Panc1 (cell line): ENCODE measurements around the gene SUGCT. TPM values are rescaled to one million over a fixed set of nuclear protein-coding genes. Genes with fewer than 3 reads are reported as not detected.

Source experiments
- ATAC-seq: fragments of 200-7000 bp; cut with Tn5 transposase; 2 replicates; pipeline ENCODE4 v1.9.1; 2020; ENCODE audit warnings: mild to moderate bottlenecking, moderate library complexity
- BruUV-seq: library from RNA; stranded (reverse); fragments of 400-500 nt; replicated peaks from 2 replicates; lab custom pipeline; 2021; lab: Mats Ljungman, UMichigan
- CTCF ChIA-PET: fragments of 300-600 bp; sonication (Branson Sonifier 250); formaldehyde crosslinking; loops from one replicate; lab custom pipeline; 2022; ENCODE audit warnings: antibody characterized with exemption; lab: Charles Lee
- POLR2A ChIA-PET: fragments of 300-600 bp; sonication (Branson Sonifier 250); formaldehyde crosslinking; loops from one replicate; lab custom pipeline; 2022; ENCODE audit warnings: antibody characterized with exemption; lab: Charles Lee
- DNase-seq: peaks from one replicate; pipeline ENCODE4 v3.0.0-alpha.2; 2010; ENCODE audit warnings: low read depth, low spot score
- H3K27ac ChIP-seq: 2 replicates; pipeline ENCODE4 v1.5.1; 2011; ENCODE audit warnings: mild to moderate bottlenecking, low read length, inconsistent platforms
- H3K27me3 ChIP-seq: fragments of 200-500 bp; sonication (Bioruptor generic); 2 replicates; pipeline ENCODE4 v1.6.0; 2014; ENCODE audit warnings: low read length, inconsistent platforms; ENCODE audit not compliant: control insufficient read depth, insufficient read depth
- H3K36me3 ChIP-seq: fragments of 200-500 bp; sonication (Bioruptor generic); 2 replicates; pipeline ENCODE4 v1.5.1; 2014; ENCODE audit warnings: inconsistent platforms, mild to moderate bottlenecking, low read length, moderate library complexity; ENCODE audit not compliant: control insufficient read depth, insufficient read depth
- H3K4me1 ChIP-seq: 2 replicates; pipeline ENCODE4 v1.5.1; 2011; ENCODE audit warnings: inconsistent platforms, mild to moderate bottlenecking, low read length, moderate library complexity; ENCODE audit not compliant: control insufficient read depth, insufficient read depth
- H3K4me3 ChIP-seq, 2 experiments: 2 replicates each; pipeline ENCODE4 v1.5.1; 2011 to 2012; ENCODE audit warnings: low read depth in 2 of 2, low read length in 2 of 2, mild to moderate bottlenecking in 2 of 2, inconsistent platforms in 1 of 2, moderate library complexity in 1 of 2
- H3K9me3 ChIP-seq: fragments of 200-500 bp; sonication (Bioruptor generic); 2 replicates; pipeline ENCODE4 v1.5.1; 2014; ENCODE audit warnings: low read depth, mild to moderate bottlenecking, inconsistent platforms, low read length, moderate library complexity; ENCODE audit not compliant: control insufficient read depth, insufficient read depth
- POLR2AphosphoS5 ChIP-seq: IDR thresholded peaks from 2 replicates; pipeline ENCODE4 v1.6.1; 2012; ENCODE audit warnings: mild to moderate bottlenecking, low read depth, low read length, moderate library complexity
- SIN3A ChIP-seq: IDR thresholded peaks from 2 replicates; pipeline ENCODE4 v1.6.1; 2012; ENCODE audit warnings: low read depth, mild to moderate bottlenecking, low read length, moderate library complexity, borderline replicate concordance; ENCODE audit not compliant: insufficient read depth
- TCF7L2 ChIP-seq: IDR thresholded peaks from 2 replicates; pipeline ENCODE4 v1.6.1; 2011; ENCODE audit warnings: mild to moderate bottlenecking, low read depth, low read length, inconsistent platforms
- in situ Hi-C: cut with HindIII; loops from 2 replicates; pipeline ENCODE4 v1.10.0; 2016; ENCODE audit warnings: low sequenced_read_pairs, low pct_unique_long_range_greater_than_20kb
- intact Hi-C: fragments of 100-400 bp; cut with micrococcal nuclease; formaldehyde crosslinking; loops from one replicate; pipeline ENCODE4 v1.10.0; 2022; ENCODE audit not compliant: unreplicated experiment
- total RNA-seq: library from RNA; stranded (reverse); gene quantifications from one replicate; pipeline ENCODE4 v1.2.1, GENCODE V29; 2021; ENCODE audit not compliant: unreplicated experiment
- TF ChIP-seq, protein P1 (sequence below): fragments of 450-650 bp; IDR thresholded peaks from 2 replicates; pipeline ENCODE4 v1.5.1; 2017; ENCODE audit warnings: mild to moderate bottlenecking
- TF ChIP-seq, protein P2 (sequence below), 2 experiments: IDR thresholded peaks; 2 replicates each; pipeline ENCODE4 v1.6.1; 2011 to 2012; ENCODE audit warnings: low read depth in 2 of 2, control low read depth in 1 of 2, low read length in 1 of 2, mild to moderate bottlenecking in 1 of 2, moderate library complexity in 1 of 2; ENCODE audit not compliant: insufficient read depth in 1 of 2

The SUGCT gene
- total RNA-seq, 1 experiment from 2014 or later, result 3.1 TPM

DNA sequence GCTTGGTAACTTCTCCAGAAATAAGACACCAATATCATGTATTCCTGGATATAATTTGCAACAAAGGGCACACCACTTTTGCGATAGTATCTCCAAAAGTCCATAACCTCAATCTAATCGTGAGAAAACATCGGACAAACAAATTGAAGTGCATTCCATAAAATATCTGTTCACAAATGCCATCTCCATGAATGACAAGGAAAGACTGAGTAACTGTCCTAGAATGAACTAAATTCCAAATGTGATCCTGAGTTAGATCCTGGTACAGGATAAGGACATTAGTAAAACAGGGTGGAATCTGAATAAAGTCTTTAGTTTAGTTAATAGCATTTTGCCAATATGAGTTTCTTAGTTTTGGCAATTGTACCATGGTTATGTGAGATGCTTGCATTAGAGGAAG lies 384.2 kb downstream of the SUGCT start:
- no peak for ATAC-seq
- ChIA-PET CTCF (no interaction called here), POLR2A (no interaction called here)
- Histone ChIP-seq H3K36me3 (no peaks in the 10 kb centered on the region), H3K9me3 (no peaks in the 10 kb centered on the region), H3K27me3 (no peaks in the 10 kb centered on the region), H3K4me3 (no peak overlapping the region), H3K4me1 (no peaks in the 10 kb centered on the region), H3K27ac (no peak overlapping the region)
- in situ Hi-C loops, result no loop called here
- no peak for DNase-seq
- BruUV-seq, result no TSS peak
- intact Hi-C loops, result no loop called here
- TF ChIP-seq TCF7L2 (no peak), POLR2AphosphoS5 (no peak), SIN3A (no peak)
- TF ChIP-seq, protein P1, sequence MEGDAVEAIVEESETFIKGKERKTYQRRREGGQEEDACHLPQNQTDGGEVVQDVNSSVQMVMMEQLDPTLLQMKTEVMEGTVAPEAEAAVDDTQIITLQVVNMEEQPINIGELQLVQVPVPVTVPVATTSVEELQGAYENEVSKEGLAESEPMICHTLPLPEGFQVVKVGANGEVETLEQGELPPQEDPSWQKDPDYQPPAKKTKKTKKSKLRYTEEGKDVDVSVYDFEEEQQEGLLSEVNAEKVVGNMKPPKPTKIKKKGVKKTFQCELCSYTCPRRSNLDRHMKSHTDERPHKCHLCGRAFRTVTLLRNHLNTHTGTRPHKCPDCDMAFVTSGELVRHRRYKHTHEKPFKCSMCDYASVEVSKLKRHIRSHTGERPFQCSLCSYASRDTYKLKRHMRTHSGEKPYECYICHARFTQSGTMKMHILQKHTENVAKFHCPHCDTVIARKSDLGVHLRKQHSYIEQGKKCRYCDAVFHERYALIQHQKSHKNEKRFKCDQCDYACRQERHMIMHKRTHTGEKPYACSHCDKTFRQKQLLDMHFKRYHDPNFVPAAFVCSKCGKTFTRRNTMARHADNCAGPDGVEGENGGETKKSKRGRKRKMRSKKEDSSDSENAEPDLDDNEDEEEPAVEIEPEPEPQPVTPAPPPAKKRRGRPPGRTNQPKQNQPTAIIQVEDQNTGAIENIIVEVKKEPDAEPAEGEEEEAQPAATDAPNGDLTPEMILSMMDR, result no peak
- TF ChIP-seq, protein P2, sequence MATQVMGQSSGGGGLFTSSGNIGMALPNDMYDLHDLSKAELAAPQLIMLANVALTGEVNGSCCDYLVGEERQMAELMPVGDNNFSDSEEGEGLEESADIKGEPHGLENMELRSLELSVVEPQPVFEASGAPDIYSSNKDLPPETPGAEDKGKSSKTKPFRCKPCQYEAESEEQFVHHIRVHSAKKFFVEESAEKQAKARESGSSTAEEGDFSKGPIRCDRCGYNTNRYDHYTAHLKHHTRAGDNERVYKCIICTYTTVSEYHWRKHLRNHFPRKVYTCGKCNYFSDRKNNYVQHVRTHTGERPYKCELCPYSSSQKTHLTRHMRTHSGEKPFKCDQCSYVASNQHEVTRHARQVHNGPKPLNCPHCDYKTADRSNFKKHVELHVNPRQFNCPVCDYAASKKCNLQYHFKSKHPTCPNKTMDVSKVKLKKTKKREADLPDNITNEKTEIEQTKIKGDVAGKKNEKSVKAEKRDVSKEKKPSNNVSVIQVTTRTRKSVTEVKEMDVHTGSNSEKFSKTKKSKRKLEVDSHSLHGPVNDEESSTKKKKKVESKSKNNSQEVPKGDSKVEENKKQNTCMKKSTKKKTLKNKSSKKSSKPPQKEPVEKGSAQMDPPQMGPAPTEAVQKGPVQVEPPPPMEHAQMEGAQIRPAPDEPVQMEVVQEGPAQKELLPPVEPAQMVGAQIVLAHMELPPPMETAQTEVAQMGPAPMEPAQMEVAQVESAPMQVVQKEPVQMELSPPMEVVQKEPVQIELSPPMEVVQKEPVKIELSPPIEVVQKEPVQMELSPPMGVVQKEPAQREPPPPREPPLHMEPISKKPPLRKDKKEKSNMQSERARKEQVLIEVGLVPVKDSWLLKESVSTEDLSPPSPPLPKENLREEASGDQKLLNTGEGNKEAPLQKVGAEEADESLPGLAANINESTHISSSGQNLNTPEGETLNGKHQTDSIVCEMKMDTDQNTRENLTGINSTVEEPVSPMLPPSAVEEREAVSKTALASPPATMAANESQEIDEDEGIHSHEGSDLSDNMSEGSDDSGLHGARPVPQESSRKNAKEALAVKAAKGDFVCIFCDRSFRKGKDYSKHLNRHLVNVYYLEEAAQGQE (IDR thresholded peaks at IDR 0.05; ENCODE audit: insufficient read depth in 1 of 2, low read depth in 2 of 2, low read length in 1 of 2), result no peak

DNA sequence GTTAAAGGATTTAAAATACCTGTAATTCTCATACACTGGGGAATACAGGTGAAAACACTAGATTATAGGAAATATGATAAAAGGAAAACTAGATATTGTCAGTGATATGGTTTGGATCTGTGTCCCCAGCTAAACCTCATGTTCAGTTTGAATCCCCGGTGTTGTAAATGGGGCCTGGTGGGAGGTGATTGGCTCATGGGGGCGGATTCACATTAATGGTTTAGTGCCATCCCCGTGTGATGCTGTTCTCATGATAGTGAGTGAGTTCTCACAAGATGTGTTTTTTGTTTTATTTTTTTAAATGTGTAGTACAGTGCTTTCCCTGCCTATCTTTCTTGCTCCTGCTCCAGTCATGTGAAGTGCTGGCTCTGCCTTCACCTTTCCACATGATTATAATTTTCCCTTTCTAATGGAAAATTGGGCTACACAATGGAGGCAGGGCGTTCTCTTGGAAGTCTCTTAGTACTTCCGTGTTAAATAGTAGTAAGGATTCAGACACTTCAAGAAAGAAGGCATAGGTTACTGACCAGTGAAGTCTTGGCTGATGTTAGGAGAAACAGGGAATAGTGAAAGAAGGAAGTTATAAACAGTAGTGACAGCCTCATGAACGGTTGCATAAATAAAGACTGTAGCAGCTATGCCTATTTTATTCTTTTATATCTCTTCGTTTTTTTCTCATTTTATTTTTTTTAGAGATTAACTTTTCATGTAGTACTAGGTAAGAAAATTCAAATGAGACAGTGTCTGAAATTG lies 386.4 kb downstream of the SUGCT start:
- TF ChIP-seq POLR2AphosphoS5 (no peak), TCF7L2 (no peak), SIN3A (no peak)
- TF ChIP-seq, protein P2 (IDR thresholded peaks at IDR 0.05; ENCODE audit: insufficient read depth in 1 of 2, low read depth in 2 of 2, low read length in 1 of 2), result no peak
- TF ChIP-seq, protein P1, result no peak
- H3K27ac ChIP-seq, result no peak overlapping the region
- BruUV-seq, result no TSS peak
- intact Hi-C loops, result no loop called here
- H3K36me3 ChIP-seq, result no peaks in the 10 kb centered on the region
- in situ Hi-C loops, result no loop called here
- ChIA-PET CTCF (no interaction called here), POLR2A (no interaction called here)
- H3K4me3 ChIP-seq, result no peak overlapping the region
- H3K9me3 ChIP-seq, result no peaks in the 10 kb centered on the region
- ATAC-seq, result no peak
- H3K4me1 ChIP-seq, result no peaks in the 10 kb centered on the region
- no peak for DNase-seq
- H3K27me3 ChIP-seq, result no peaks in the 10 kb centered on the region
